SK-N-SH (cell line): ENCODE results near the gene SATB1. TPM values are rescaled to one million over a fixed set of nuclear protein-coding genes. Genes with fewer than 3 reads are reported as not detected.

Experiments used
- CTCF ChIA-PET: fragments of 300-600, 350-600 bp; formaldehyde crosslinking; extraction: SDS; loops from one replicate; lab custom pipeline; 2021; lab: Yijun Ruan, JAX
- POLR2A ChIA-PET: fragments of 350-600 bp; sonication (Branson Sonifier 250); formaldehyde crosslinking; extraction: SDS; loops from one replicate; lab custom pipeline; 2020; ENCODE audit warnings: antibody characterized with exemption, inconsistent platforms; lab: Yijun Ruan, JAX
- DNase-seq: peaks from one replicate; pipeline ENCODE4 v3.0.0; 2012
- H2AFZ ChIP-seq: fragments of 200-600 bp; sonication (generic); 2 replicates; pipeline ENCODE4 v1.8.1; 2016; ENCODE audit warnings: antibody characterized with exemption, mild to moderate bottlenecking, low read depth
- H3F3A ChIP-seq: fragments of 200-600 bp; sonication (generic); replicated peaks from 2 replicates; pipeline ENCODE3; 2016; ENCODE audit warnings: antibody characterized with exemption, mild to moderate bottlenecking; ENCODE audit not compliant: insufficient read depth
- H3K27ac ChIP-seq, 2 experiments: fragments of 200-500 bp in 1 of 2; fragments of 200-600 bp in 1 of 2; sonication (Bioruptor generic) in 1 of 2; sonication (generic), shearing (Covaris generic) in 1 of 2; 2 replicates each; pipeline versions ENCODE4 v1.5.1 to v1.6.1; 2014 to 2016; ENCODE audit warnings: low read depth in 2 of 2, inconsistent platforms in 1 of 2, low read length in 1 of 2, mild to moderate bottlenecking in 1 of 2, mixed read lengths in 1 of 2
- H3K27me3 ChIP-seq: fragments of 200-600 bp; sonication (generic), shearing (Covaris generic); 2 replicates; pipeline ENCODE4 v1.6.1; 2016; ENCODE audit warnings: mixed run types; ENCODE audit not compliant: insufficient read depth
- H3K36me3 ChIP-seq, 2 experiments: fragments of 200-500 bp in 1 of 2; fragments of 200-600 bp in 1 of 2; sonication (Bioruptor generic) in 1 of 2; sonication (generic) in 1 of 2; replicated peaks in 1 of 2; 2 replicates each; pipeline versions ENCODE3 to v1.5.1; 2014 to 2016; ENCODE audit warnings: low read length in 1 of 2, mild to moderate bottlenecking in 1 of 2; ENCODE audit not compliant: insufficient read depth in 2 of 2, control insufficient read depth in 1 of 2
- H3K4me1 ChIP-seq, 2 experiments: fragments of 200-500 bp in 1 of 2; fragments of 200-600 bp in 1 of 2; sonication (Bioruptor generic) in 1 of 2; sonication (generic), shearing (Covaris generic) in 1 of 2; 2 replicates each; pipeline versions ENCODE4 v1.5.1 to v1.6.1; 2014 to 2016; ENCODE audit warnings: low read depth in 1 of 2, low read length in 1 of 2, mixed run types in 1 of 2; ENCODE audit not compliant: insufficient read depth in 2 of 2, control insufficient read depth in 1 of 2
- H3K4me2 ChIP-seq: fragments of 200-600 bp; sonication (generic), shearing (Covaris generic); 2 replicates; pipeline ENCODE4 v1.6.1; 2017; ENCODE audit warnings: mixed run types
- H3K4me3 ChIP-seq, 2 experiments: fragments of 200-500 bp in 1 of 2; fragments of 200-600 bp in 1 of 2; sonication (Bioruptor generic) in 1 of 2; sonication (generic), shearing (Covaris generic) in 1 of 2; 2 replicates each; pipeline versions ENCODE4 v1.5.1 to v1.8.1; 2014 to 2016; ENCODE audit warnings: low read depth in 2 of 2, inconsistent platforms in 1 of 2, low read length in 1 of 2, mild to moderate bottlenecking in 1 of 2, mixed read lengths in 1 of 2, moderate library complexity in 1 of 2
- H3K79me2 ChIP-seq: fragments of 200-600 bp; sonication (generic); 2 replicates; pipeline ENCODE4 v1.8.1; 2017; ENCODE audit warnings: mild to moderate bottlenecking; ENCODE audit not compliant: insufficient read depth
- H3K9ac ChIP-seq: fragments of 200-600 bp; sonication (generic); 2 replicates; pipeline ENCODE4 v1.6.1; 2017; ENCODE audit warnings: mixed run types
- H3K9me2 ChIP-seq: fragments of 200-600 bp; sonication (generic); 2 replicates; pipeline ENCODE4 v1.6.1; 2017; ENCODE audit warnings: mixed run types
- H3K9me3 ChIP-seq: fragments of 200-600 bp; sonication (generic); 2 replicates; pipeline ENCODE4 v1.6.1; 2017; ENCODE audit warnings: mixed run types, mild to moderate bottlenecking, moderate library complexity
- H4K20me1 ChIP-seq: fragments of 200-600 bp; sonication (generic); 2 replicates; pipeline ENCODE4 v1.6.1; 2017; ENCODE audit warnings: mild to moderate bottlenecking, mixed run types; ENCODE audit not compliant: insufficient read depth
- CHD2 ChIP-seq: fragments of 150-350 bp; IDR thresholded peaks from 2 replicates; pipeline ENCODE4 v1.6.1; 2018; ENCODE audit warnings: low read length; ENCODE audit not compliant: partially characterized antibody
- EP300 ChIP-seq, 2 experiments: IDR thresholded peaks; 2 replicates each; pipeline versions ENCODE4 v1.4.0 to v1.6.1; 2012; ENCODE audit warnings: borderline replicate concordance in 1 of 2, low read depth in 1 of 2, low read length in 1 of 2
- FOXM1 ChIP-seq: IDR thresholded peaks from 2 replicates; pipeline ENCODE4 v1.4.0; 2012; ENCODE audit warnings: low read depth, mild to moderate bottlenecking
- GATA2 ChIP-seq: sonication (generic); formaldehyde crosslinking; IDR thresholded peaks from 2 replicates; pipeline ENCODE4 v1.5.0; 2020; ENCODE audit warnings: mild to moderate bottlenecking, missing genetic modification reagents
- JUND ChIP-seq: IDR thresholded peaks from 2 replicates; pipeline ENCODE4 v1.4.0; 2012
- MAX ChIP-seq: IDR thresholded peaks from 2 replicates; pipeline ENCODE4 v1.4.0; 2012; ENCODE audit warnings: low read depth
- MEF2A ChIP-seq: IDR thresholded peaks from 2 replicates; pipeline ENCODE4 v1.4.0; 2012; ENCODE audit warnings: low read depth, borderline replicate concordance
- MXI1 ChIP-seq: IDR thresholded peaks from 2 replicates; pipeline ENCODE4 v1.6.1; 2012; ENCODE audit warnings: mild to moderate bottlenecking, low read depth, low read length, improper control_type of control experiment
- NRF1 ChIP-seq: IDR thresholded peaks from 2 replicates; pipeline ENCODE4 v1.6.1; 2012; ENCODE audit warnings: low read depth, mild to moderate bottlenecking, low read length
- POLR2AphosphoS5 ChIP-seq: IDR thresholded peaks from 2 replicates; pipeline ENCODE4 v1.6.1; 2012; ENCODE audit warnings: low read depth, low read length
- RXRA ChIP-seq: IDR thresholded peaks from 2 replicates; pipeline ENCODE4 v1.4.0; 2012; ENCODE audit warnings: low read depth, mild to moderate bottlenecking, borderline replicate concordance
- TCF12 ChIP-seq: IDR thresholded peaks from 2 replicates; pipeline ENCODE4 v1.4.0; 2012
- TEAD4 ChIP-seq: IDR thresholded peaks from 2 replicates; pipeline ENCODE4 v1.4.0; 2012; ENCODE audit warnings: mild to moderate bottlenecking, borderline replicate concordance; ENCODE audit not compliant: insufficient read depth
- YY1 ChIP-seq: IDR thresholded peaks from 2 replicates; pipeline ENCODE4 v1.4.0; 2012; ENCODE audit warnings: low read depth, mild to moderate bottlenecking
- WGBS: methylation state at CpG from one replicate; pipeline ENCODE4 v1.1.6; 2017; ENCODE audit warnings: low lambda C conversion rate; 5-methylcytosine and 5-hydroxymethylcytosine counted together
- polyA plus RNA-seq, 3 experiments: library from polyadenylated mRNA; depleted of rRNA; stranded (reverse); fragments of >200 nt; gene quantifications; 2 replicates each; pipeline ENCODE4 v1.2.3, GENCODE V29; 2012
- TF ChIP-seq, protein P1 (sequence below): IDR thresholded peaks from 2 replicates; pipeline ENCODE4 v1.4.0; 2012; ENCODE audit warnings: low read depth, borderline replicate concordance
- TF ChIP-seq, protein P2 (sequence below): fragments of 150-350 bp; IDR thresholded peaks from 2 replicates; pipeline ENCODE4 v1.6.1; 2017; ENCODE audit warnings: antibody characterized with exemption, low read length, low read depth, borderline replicate concordance

The SATB1 gene
- polyA plus RNA-seq, 1 of the 3 experiments (the other 2 are of a cell fraction) = 8.5 TPM

GRCh38 chr3:18357747-18358146, 67.4 kb downstream of the SATB1 start:
- ChIA-PET POLR2A (no interaction called here), CTCF (no interaction called here)
- Histone ChIP-seq H3K79me2 (no peaks in the 10 kb centered on the region), H3F3A (no peaks in the 10 kb centered on the region), H3K4me2 (no peak overlapping the region), H3K4me3 (no peak overlapping the region), H3K9me2 (no peaks in the 10 kb centered on the region), H4K20me1 (no peaks in the 10 kb centered on the region), H3K9ac (no peak overlapping the region), H3K27me3 (no peaks in the 10 kb centered on the region), H3K27ac (no peak overlapping the region), H3K36me3 (peaks cover 0 to 2% of the 10 kb centered on the region in 2 experiments), H2AFZ (no peak overlapping the region), H3K4me1 (peaks cover 0 to 13% of the 10 kb centered on the region in 2 experiments; a peak in 2 of 4 replicates), H3K9me3 (no peaks in the 10 kb centered on the region)
- TF ChIP-seq, protein P1, sequence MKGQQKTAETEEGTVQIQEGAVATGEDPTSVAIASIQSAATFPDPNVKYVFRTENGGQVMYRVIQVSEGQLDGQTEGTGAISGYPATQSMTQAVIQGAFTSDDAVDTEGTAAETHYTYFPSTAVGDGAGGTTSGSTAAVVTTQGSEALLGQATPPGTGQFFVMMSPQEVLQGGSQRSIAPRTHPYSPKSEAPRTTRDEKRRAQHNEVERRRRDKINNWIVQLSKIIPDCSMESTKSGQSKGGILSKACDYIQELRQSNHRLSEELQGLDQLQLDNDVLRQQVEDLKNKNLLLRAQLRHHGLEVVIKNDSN = no peak
- no peak for TF ChIP-seq GATA2 (CRISPR knock-in tag)
- no peak for TF ChIP-seq JUND
- TF ChIP-seq RXRA = no peak
- TF ChIP-seq TEAD4 = no peak
- TF ChIP-seq CHD2 = no peak
- no peak for TF ChIP-seq MEF2A
- no peak for TF ChIP-seq MXI1
- TF ChIP-seq FOXM1 = no peak
- TF ChIP-seq NRF1 = no peak
- no peak for TF ChIP-seq POLR2AphosphoS5
- no peak for TF ChIP-seq YY1
- DNase-seq = no peak

GRCh38 chr3:18355832-18356231, 69.3 kb downstream of the SATB1 start:
- Histone ChIP-seq H3K4me2 (no peak overlapping the region), H2AFZ (no peak overlapping the region), H3K36me3 (peaks cover 0 to 2% of the 10 kb centered on the region in 2 experiments), H3K27me3 (no peaks in the 10 kb centered on the region), H3K9me3 (no peaks in the 10 kb centered on the region), H3K79me2 (no peaks in the 10 kb centered on the region), H3K4me3 (no peak overlapping the region), H3K27ac (no peak overlapping the region), H3F3A (no peaks in the 10 kb centered on the region), H4K20me1 (no peaks in the 10 kb centered on the region), H3K4me1 (peaks cover 0 to 25% of the 10 kb centered on the region in 2 experiments; a peak in 2 of 4 replicates), H3K9me2 (no peaks in the 10 kb centered on the region), H3K9ac (no peak overlapping the region)
- CTCF ChIA-PET = interaction anchor here (0.6 to 1.6 kb wide), 2 partner anchors 19 to 34 kb away, joined by 3 read pairs; no protein-coding TSS in a partner anchor
- POLR2A ChIA-PET = no interaction called here
- peak; percentile 16; the same call in 1 of the 2 replicates for TF ChIP-seq GATA2 (CRISPR knock-in tag)
- TF ChIP-seq MEF2A = no peak
- no peak for TF ChIP-seq FOXM1
- TF ChIP-seq MAX = no peak
- TF ChIP-seq TCF12 = no peak
- TF ChIP-seq, protein P2, sequence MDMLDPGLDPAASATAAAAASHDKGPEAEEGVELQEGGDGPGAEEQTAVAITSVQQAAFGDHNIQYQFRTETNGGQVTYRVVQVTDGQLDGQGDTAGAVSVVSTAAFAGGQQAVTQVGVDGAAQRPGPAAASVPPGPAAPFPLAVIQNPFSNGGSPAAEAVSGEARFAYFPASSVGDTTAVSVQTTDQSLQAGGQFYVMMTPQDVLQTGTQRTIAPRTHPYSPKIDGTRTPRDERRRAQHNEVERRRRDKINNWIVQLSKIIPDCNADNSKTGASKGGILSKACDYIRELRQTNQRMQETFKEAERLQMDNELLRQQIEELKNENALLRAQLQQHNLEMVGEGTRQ = no peak
- TF ChIP-seq EP300 (IDR thresholded peaks at IDR 0.05; ENCODE audit: borderline replicate concordance in 1 of 2, low read depth in 1 of 2, low read length in 1 of 2) = no peak
- 77% methylated on average over 2 of the region's 2 CpGs for WGBS
- no peak for DNase-seq
